Liver (tissue), 3 donors: ENCODE results near the gene EMP3.

Experiments
- ATF3 ChIP-seq: IDR thresholded peaks from 2 replicates; pipeline ENCODE4 v1.6.1; 2016; ENCODE audit warnings: antibody characterized with exemption
- CTCF ChIP-seq: fragments of 150-350 bp; IDR thresholded peaks from 2 replicates; pipeline ENCODE4 v1.5.1; 2017; ENCODE audit warnings: improper control_type of control experiment, low read depth, low read length; ENCODE audit not compliant: missing input control
- FOXA1 ChIP-seq: IDR thresholded peaks from 2 replicates; pipeline ENCODE4 v1.6.1; 2016; ENCODE audit warnings: antibody characterized with exemption
- GABPA ChIP-seq, 2 donors: IDR thresholded peaks in 1 of 2; conservative IDR thresholded peaks in 1 of 2; 2 replicates each; pipeline ENCODE4 v1.6.1; 2016; ENCODE audit warnings: antibody characterized with exemption in 2 of 2, mild to moderate bottlenecking in 1 of 2, moderate library complexity in 1 of 2
- HNF4G ChIP-seq: IDR thresholded peaks from 2 replicates; pipeline ENCODE4 v1.6.1; 2016; ENCODE audit warnings: antibody characterized with exemption
- JUND ChIP-seq, 2 donors: IDR thresholded peaks; 2 replicates each; pipeline ENCODE4 v1.6.1; 2016; ENCODE audit warnings: antibody characterized with exemption in 2 of 2
- RAD21 ChIP-seq, 2 donors: IDR thresholded peaks; 2 replicates each; pipeline ENCODE4 v1.6.1; 2016; ENCODE audit warnings: antibody characterized with exemption in 2 of 2, mild to moderate bottlenecking in 2 of 2
- REST ChIP-seq: IDR thresholded peaks from 2 replicates; pipeline ENCODE4 v1.6.1; 2016; ENCODE audit warnings: antibody characterized with exemption, mild to moderate bottlenecking
- SP1 ChIP-seq: IDR thresholded peaks from 2 replicates; pipeline ENCODE4 v1.6.1; 2018; ENCODE audit warnings: antibody characterized with exemption, mild to moderate bottlenecking
- TAF1 ChIP-seq: conservative IDR thresholded peaks from 2 replicates; pipeline ENCODE4 v1.6.1; 2016; ENCODE audit warnings: antibody characterized with exemption, mild to moderate bottlenecking
- YY1 ChIP-seq: IDR thresholded peaks from 2 replicates; pipeline ENCODE4 v1.6.1; 2016; ENCODE audit warnings: antibody characterized with exemption, mild to moderate bottlenecking
- ZBTB33 ChIP-seq: IDR thresholded peaks from 2 replicates; pipeline ENCODE4 v1.6.1; 2016; ENCODE audit warnings: antibody characterized with exemption
- donor health status: healthy.
- donor health status: healthy.

- no peak for TF ChIP-seq GABPA (IDR thresholded peaks at IDR 0.05 in 1 of 2, conservative IDR thresholded peaks at IDR 0.05 in 1 of 2)
- no peak for TF ChIP-seq CTCF
- TF ChIP-seq RAD21 (IDR thresholded peaks at IDR 0.05), result no peak
- no peak for TF ChIP-seq TAF1
- TF ChIP-seq YY1, result no peak
- TF ChIP-seq REST, result no peak
- no peak for TF ChIP-seq SP1
- no peak for TF ChIP-seq HNF4G
- no peak for TF ChIP-seq JUND (IDR thresholded peaks at IDR 0.05)
- no peak for TF ChIP-seq FOXA1
- no peak for TF ChIP-seq ZBTB33
- TF ChIP-seq ATF3, result no peak
Observed at GRCh38 chr19:48287748-48288147, 37.6 kb upstream of the EMP3 start.
